Neural cell (in vitro differentiated cells): ENCODE results near the gene TNFAIP1. TPM values are rescaled to one million over a fixed set of nuclear protein-coding genes. Genes with fewer than 3 reads are reported as not detected.

ENCODE experiments used
- H2AFZ ChIP-seq: fragments of 200-600, 300-800 bp; sonication (generic), shearing (Covaris generic); 2 replicates; pipeline ENCODE4 v1.6.0; 2014; ENCODE audit warnings: low read depth, mild to moderate bottlenecking, antibody characterized with exemption, low read length, moderate library complexity
- H3F3A ChIP-seq: fragments of 200-600 bp; shearing (Covaris generic); 2 replicates; pipeline ENCODE4 v1.6.1; 2016; ENCODE audit warnings: mild to moderate bottlenecking, moderate library complexity, mixed read lengths, antibody characterized with exemption, low read length; ENCODE audit not compliant: insufficient read depth, poor library complexity, severe bottlenecking
- H3K27ac ChIP-seq: fragments of 200-600, 300-800 bp; sonication (generic), shearing (Covaris generic); 2 replicates; pipeline ENCODE4 v1.5.1; 2014; ENCODE audit warnings: mild to moderate bottlenecking, low read length, moderate library complexity
- H3K27me3 ChIP-seq: fragments of 300-800, 200-600 bp; sonication (generic), shearing (Covaris generic); 2 replicates; pipeline ENCODE4 v1.6.0; 2014; ENCODE audit warnings: mild to moderate bottlenecking, low read depth, low read length, moderate library complexity; ENCODE audit not compliant: insufficient read depth
- H3K36me3 ChIP-seq: fragments of 300-800, 200-600 bp; sonication (generic), shearing (Covaris generic); 2 replicates; pipeline ENCODE4 v1.5.1; 2014; ENCODE audit warnings: mild to moderate bottlenecking, antibody characterized with exemption, low read length, moderate library complexity; ENCODE audit not compliant: insufficient read depth
- H3K4me2 ChIP-seq: fragments of 300-800, 200-600 bp; sonication (generic), shearing (Covaris generic); 2 replicates; pipeline ENCODE4 v1.6.0; 2014; ENCODE audit warnings: mild to moderate bottlenecking, low read length
- H3K4me3 ChIP-seq: fragments of 300-800, 200-600 bp; sonication (generic), shearing (Covaris generic); 2 replicates; pipeline ENCODE4 v1.5.1; 2014; ENCODE audit warnings: mild to moderate bottlenecking, low read length, moderate library complexity
- H3K79me2 ChIP-seq: fragments of 200-600 bp; shearing (Covaris generic); replicated peaks from 2 replicates; pipeline ENCODE4 v1.6.0; 2014; ENCODE audit warnings: mild to moderate bottlenecking, low read length, moderate library complexity; ENCODE audit not compliant: insufficient read depth
- H3K9ac ChIP-seq: fragments of 300-800, 200-600 bp; sonication (generic), shearing (Covaris generic); 2 replicates; pipeline ENCODE4 v1.6.1; 2016; ENCODE audit warnings: mild to moderate bottlenecking, low read length, mixed read lengths
- H3K9me2 ChIP-seq: fragments of 200-600 bp; shearing (Covaris generic); 2 replicates; pipeline ENCODE4 v1.6.1; 2016; ENCODE audit warnings: mild to moderate bottlenecking, low read length, mixed read lengths; ENCODE audit not compliant: insufficient read depth
- H3K9me3 ChIP-seq: fragments of 200-600, 300-800 bp; sonication (generic), shearing (Covaris generic); 2 replicates; pipeline ENCODE4 v1.6.1; 2016; ENCODE audit warnings: mild to moderate bottlenecking, mixed run types, low read length, moderate library complexity, mixed read lengths
- H4K20me1 ChIP-seq: fragments of 200-600 bp; shearing (Covaris generic); 2 replicates; pipeline ENCODE4 v1.6.1; 2016; ENCODE audit warnings: mild to moderate bottlenecking, mixed run types; ENCODE audit not compliant: insufficient read depth
- CTCF ChIP-seq: fragments of 450-650 bp; IDR thresholded peaks from 2 replicates; pipeline ENCODE4 v1.5.1; 2014; ENCODE audit warnings: antibody characterized with exemption, mild to moderate bottlenecking, moderate library complexity; ENCODE audit not compliant: poor library complexity, severe bottlenecking
- EP300 ChIP-seq: fragments of 450-650 bp; conservative IDR thresholded peaks from 2 replicates; pipeline ENCODE4 v1.6.1; 2014; ENCODE audit warnings: antibody characterized with exemption, mild to moderate bottlenecking, moderate library complexity; ENCODE audit not compliant: poor library complexity, severe bottlenecking
- EZH2 ChIP-seq: fragments of 200-600, 300-800 bp; shearing (Covaris generic), sonication (generic); IDR thresholded peaks from 2 replicates; pipeline ENCODE4 v1.6.1; 2014; ENCODE audit warnings: antibody characterized with exemption, low read length, borderline replicate concordance, mild to moderate bottlenecking; ENCODE audit not compliant: insufficient read depth, poor library complexity, severe bottlenecking
- MXI1 ChIP-seq: fragments of 450-650 bp; conservative IDR thresholded peaks from 2 replicates; pipeline ENCODE4 v1.6.1; 2014; ENCODE audit warnings: antibody characterized with exemption, mild to moderate bottlenecking; ENCODE audit not compliant: poor library complexity, severe bottlenecking
- POLR2AphosphoS5 ChIP-seq: IDR thresholded peaks from 2 replicates; pipeline ENCODE4 v1.6.1; 2012
- RAD21 ChIP-seq: fragments of 450-650 bp; conservative IDR thresholded peaks from 2 replicates; pipeline ENCODE4 v1.6.1; 2014; ENCODE audit warnings: antibody characterized with exemption, mild to moderate bottlenecking, moderate library complexity
- SMC3 ChIP-seq: fragments of 450-650 bp; conservative IDR thresholded peaks from 2 replicates; pipeline ENCODE4 v1.6.1; 2014; ENCODE audit warnings: antibody characterized with exemption, mild to moderate bottlenecking, moderate library complexity; ENCODE audit not compliant: poor library complexity
- TAF1 ChIP-seq: IDR thresholded peaks from 2 replicates; pipeline ENCODE4 v1.6.1; 2012; ENCODE audit warnings: low read depth
- polyA plus RNA-seq: library from polyadenylated mRNA; depleted of rRNA; stranded (reverse); fragments of >200 nt; gene quantifications from 2 replicates; pipeline ENCODE4 v1.2.3, GENCODE V29; 2014
- TF ChIP-seq, protein P1 (sequence below): IDR thresholded peaks from 2 replicates; pipeline ENCODE4 v1.6.1; 2012; ENCODE audit warnings: borderline replicate concordance

TNFAIP1 gene
- polyA plus RNA-seq, 1 donor from 2014 or later: 40.8 TPM

DNA sequence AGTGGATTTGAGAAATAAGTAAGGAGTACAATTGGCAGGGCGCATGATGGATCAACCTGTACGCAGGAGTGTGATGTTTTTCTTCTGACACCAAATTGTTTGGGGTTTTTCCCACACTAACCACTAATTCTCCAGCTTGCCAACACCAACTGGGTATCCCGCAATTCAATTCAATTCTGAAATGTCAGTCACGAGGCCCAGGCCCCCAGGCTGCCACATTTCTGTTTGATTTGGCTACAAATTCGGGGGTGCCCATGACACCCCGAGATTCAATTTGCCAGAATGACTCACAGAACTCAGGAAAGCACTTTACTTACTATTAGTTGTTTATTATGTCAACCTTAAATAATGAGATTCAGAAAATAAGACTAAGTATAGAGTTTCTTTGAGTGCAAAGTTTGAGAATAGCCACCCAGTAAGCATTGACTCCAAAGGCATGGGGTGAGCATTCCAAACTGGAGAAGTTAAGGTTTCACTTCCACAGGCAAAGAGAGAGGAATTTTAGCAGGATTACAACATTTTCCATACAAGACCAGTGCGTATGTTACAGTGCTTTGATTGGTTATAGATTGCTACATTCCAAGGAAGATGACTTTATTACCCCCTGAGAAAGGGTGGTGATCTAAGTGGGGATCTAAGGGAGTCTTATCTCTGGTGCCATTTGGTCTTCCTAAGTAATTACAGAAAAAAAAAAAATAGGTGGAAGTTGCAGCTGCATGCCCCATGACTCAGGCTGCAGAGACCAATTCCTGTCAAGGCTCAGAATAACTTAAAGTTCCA lies 59.0 kb downstream of the TNFAIP1 start:
- Histone ChIP-seq H3K79me2 (no peaks in the 10 kb centered on the region), H3K9me3 (no peaks in the 10 kb centered on the region), H4K20me1 (no peaks in the 10 kb centered on the region), H3F3A (no peaks in the 10 kb centered on the region), H3K27ac (no peak overlapping the region), H3K9ac (no peak overlapping the region), H3K36me3 (peaks cover 5% of the 10 kb centered on the region), H3K27me3 (no peaks in the 10 kb centered on the region), H2AFZ (no peak overlapping the region), H3K4me3 (no peak overlapping the region), H3K4me2 (no peak overlapping the region), H3K9me2 (no peaks in the 10 kb centered on the region)
- TF ChIP-seq EZH2 (no peak), MXI1 (no peak), CTCF (no peak)

DNA sequence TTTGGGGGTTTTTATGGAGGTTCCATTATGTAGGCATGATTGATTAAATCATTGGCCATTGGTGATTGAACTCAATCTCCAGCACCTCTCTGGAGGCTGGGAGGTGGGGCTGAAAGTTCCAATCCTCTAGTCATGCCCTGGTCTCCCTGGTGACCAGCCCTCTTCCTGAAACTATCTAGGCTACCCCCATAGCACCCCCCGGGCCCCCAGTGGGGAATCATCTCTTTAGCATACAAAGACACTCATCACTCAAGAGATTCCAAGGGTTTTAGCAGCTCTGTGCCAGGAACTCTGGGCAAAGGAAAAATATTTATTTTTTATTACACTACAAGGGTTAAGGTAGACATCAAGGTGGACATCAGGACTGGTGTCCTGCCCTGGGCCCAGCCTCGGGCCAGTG lies 59.9 kb downstream of the TNFAIP1 start:
- no peak for TF ChIP-seq SMC3
- no peak for TF ChIP-seq EP300
- Histone ChIP-seq H2AFZ (no peak overlapping the region), H3K4me2 (no peak overlapping the region), H3F3A (no peaks in the 10 kb centered on the region), H3K27ac (no peak overlapping the region), H4K20me1 (no peaks in the 10 kb centered on the region), H3K9me3 (no peaks in the 10 kb centered on the region), H3K4me3 (no peak overlapping the region), H3K36me3 (peaks cover 5% of the 10 kb centered on the region), H3K9ac (no peak overlapping the region), H3K79me2 (no peaks in the 10 kb centered on the region), H3K27me3 (no peaks in the 10 kb centered on the region), H3K9me2 (no peaks in the 10 kb centered on the region)

GRCh38 chr17:28395968-28396367 lies 60.4 kb downstream of the TNFAIP1 start:
- no peaks in the 10 kb centered on the region for H3K9me2 ChIP-seq
- peaks cover 5% of the 10 kb centered on the region for H3K36me3 ChIP-seq
- no peak overlapping the region for H3K4me2 ChIP-seq
- no peak overlapping the region for H3K4me3 ChIP-seq
- H3K9me3 ChIP-seq: no peaks in the 10 kb centered on the region
- H3K27me3 ChIP-seq: no peaks in the 10 kb centered on the region
- no peaks in the 10 kb centered on the region for H3K79me2 ChIP-seq
- H3K9ac ChIP-seq: no peak overlapping the region
- H3F3A ChIP-seq: no peaks in the 10 kb centered on the region
- no peak overlapping the region for H2AFZ ChIP-seq
- TF ChIP-seq CTCF (no peak), MXI1 (no peak), EZH2 (no peak), EP300 (no peak), POLR2AphosphoS5 (no peak), SMC3 (no peak), TAF1 (no peak), RAD21 (no peak)
- TF ChIP-seq, protein P1, sequence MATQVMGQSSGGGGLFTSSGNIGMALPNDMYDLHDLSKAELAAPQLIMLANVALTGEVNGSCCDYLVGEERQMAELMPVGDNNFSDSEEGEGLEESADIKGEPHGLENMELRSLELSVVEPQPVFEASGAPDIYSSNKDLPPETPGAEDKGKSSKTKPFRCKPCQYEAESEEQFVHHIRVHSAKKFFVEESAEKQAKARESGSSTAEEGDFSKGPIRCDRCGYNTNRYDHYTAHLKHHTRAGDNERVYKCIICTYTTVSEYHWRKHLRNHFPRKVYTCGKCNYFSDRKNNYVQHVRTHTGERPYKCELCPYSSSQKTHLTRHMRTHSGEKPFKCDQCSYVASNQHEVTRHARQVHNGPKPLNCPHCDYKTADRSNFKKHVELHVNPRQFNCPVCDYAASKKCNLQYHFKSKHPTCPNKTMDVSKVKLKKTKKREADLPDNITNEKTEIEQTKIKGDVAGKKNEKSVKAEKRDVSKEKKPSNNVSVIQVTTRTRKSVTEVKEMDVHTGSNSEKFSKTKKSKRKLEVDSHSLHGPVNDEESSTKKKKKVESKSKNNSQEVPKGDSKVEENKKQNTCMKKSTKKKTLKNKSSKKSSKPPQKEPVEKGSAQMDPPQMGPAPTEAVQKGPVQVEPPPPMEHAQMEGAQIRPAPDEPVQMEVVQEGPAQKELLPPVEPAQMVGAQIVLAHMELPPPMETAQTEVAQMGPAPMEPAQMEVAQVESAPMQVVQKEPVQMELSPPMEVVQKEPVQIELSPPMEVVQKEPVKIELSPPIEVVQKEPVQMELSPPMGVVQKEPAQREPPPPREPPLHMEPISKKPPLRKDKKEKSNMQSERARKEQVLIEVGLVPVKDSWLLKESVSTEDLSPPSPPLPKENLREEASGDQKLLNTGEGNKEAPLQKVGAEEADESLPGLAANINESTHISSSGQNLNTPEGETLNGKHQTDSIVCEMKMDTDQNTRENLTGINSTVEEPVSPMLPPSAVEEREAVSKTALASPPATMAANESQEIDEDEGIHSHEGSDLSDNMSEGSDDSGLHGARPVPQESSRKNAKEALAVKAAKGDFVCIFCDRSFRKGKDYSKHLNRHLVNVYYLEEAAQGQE: no peak
- no peak overlapping the region for H3K27ac ChIP-seq
- no peaks in the 10 kb centered on the region for H4K20me1 ChIP-seq
